Testis (tissue), 2 donors: ENCODE results near the gene THSD7A.

Experiments
- POLR2A ChIP-seq: fragments of 450-650 bp; IDR thresholded peaks from one replicate; pipeline ENCODE4 v1.6.1; 2017; ENCODE audit warnings: antibody characterized with exemption, mild to moderate bottlenecking, moderate library complexity
- TF ChIP-seq, protein P1 (sequence below), 3 experiments: fragments of 450-650 bp in 2 of 3; fragments of 200-600 bp in 1 of 3; sonication (generic) in 1 of 3; IDR thresholded peaks; one replicate each; pipeline ENCODE4 v1.5.1; 2016 to 2019; ENCODE audit warnings: antibody characterized with exemption in 3 of 3, mild to moderate bottlenecking in 2 of 3, moderate library complexity in 1 of 3

DNA sequence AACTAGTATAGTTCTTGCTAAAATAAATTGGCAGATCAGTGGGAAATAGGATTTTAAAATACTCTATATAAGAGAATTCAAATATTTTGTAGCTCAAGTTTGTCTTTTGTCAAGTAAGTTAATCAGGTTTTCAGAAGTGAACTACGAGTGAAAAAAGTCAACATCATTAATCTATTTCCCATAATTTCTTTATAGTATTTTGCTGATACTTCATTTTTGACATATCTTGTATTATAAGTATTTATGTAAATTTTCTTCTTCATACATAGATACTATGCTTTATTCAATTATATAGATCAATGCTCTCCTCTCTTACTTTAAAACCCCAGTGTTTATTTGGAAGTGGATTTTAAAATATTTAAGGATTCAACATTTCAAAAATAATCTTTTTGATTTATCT, 360.7 kb downstream of the THSD7A start:
- TF ChIP-seq, protein P1, sequence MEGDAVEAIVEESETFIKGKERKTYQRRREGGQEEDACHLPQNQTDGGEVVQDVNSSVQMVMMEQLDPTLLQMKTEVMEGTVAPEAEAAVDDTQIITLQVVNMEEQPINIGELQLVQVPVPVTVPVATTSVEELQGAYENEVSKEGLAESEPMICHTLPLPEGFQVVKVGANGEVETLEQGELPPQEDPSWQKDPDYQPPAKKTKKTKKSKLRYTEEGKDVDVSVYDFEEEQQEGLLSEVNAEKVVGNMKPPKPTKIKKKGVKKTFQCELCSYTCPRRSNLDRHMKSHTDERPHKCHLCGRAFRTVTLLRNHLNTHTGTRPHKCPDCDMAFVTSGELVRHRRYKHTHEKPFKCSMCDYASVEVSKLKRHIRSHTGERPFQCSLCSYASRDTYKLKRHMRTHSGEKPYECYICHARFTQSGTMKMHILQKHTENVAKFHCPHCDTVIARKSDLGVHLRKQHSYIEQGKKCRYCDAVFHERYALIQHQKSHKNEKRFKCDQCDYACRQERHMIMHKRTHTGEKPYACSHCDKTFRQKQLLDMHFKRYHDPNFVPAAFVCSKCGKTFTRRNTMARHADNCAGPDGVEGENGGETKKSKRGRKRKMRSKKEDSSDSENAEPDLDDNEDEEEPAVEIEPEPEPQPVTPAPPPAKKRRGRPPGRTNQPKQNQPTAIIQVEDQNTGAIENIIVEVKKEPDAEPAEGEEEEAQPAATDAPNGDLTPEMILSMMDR (IDR thresholded peaks at IDR 0.05), result no peak
- no peak for TF ChIP-seq POLR2A
